Activated naive CD8-positive, alpha-beta T cell (primary cell): Measurements from ENCODE around the gene LENG1.
A peak's percentile ranks its signal among the peaks of the same experiment; 100 is the strongest.
"Not testable (repeated sequence)": the region's sequence is repeated elsewhere in the genome, so short reads cannot be mapped to it uniquely, and the experiment has no call there.

Source experiments
- H3K27ac Mint-ChIP-seq: one replicate; pipeline ENCODE4 v1.8.0; 2021; ENCODE audit warnings: mixed read lengths
- H3K27me3 Mint-ChIP-seq: one replicate; pipeline ENCODE4 v1.8.0; 2021; ENCODE audit warnings: mixed read lengths
- H3K36me3 Mint-ChIP-seq: one replicate; pipeline ENCODE4 v1.8.0; 2021; ENCODE audit warnings: mixed read lengths
- H3K4me1 Mint-ChIP-seq: one replicate; pipeline ENCODE4 v1.8.0; 2021; ENCODE audit warnings: low read depth, mixed read lengths
- H3K4me3 Mint-ChIP-seq: one replicate; pipeline ENCODE4 v1.8.0; 2021; ENCODE audit warnings: mild to moderate bottlenecking, mixed read lengths
- H3K9me3 Mint-ChIP-seq: one replicate; pipeline ENCODE4 v1.8.0; 2021; ENCODE audit warnings: low read depth, mixed read lengths

The LENG1 gene

GRCh38 chr19:54194463-54194862 lies 34.9 kb upstream of the LENG1 start:
- H3K27me3 Mint-ChIP-seq, H3K27ac Mint-ChIP-seq, H3K4me3 Mint-ChIP-seq, H3K36me3 Mint-ChIP-seq, H3K9me3 Mint-ChIP-seq: not testable (repeated sequence)
- H3K4me1 Mint-ChIP-seq = peaks cover 28% of the 10 kb centered on the region

- Mint-ChIP-seq H3K36me3 (no peaks in the 10 kb centered on the region), H3K27me3 (no peaks in the 10 kb centered on the region), H3K27ac (peak overlapping the region; percentile 72), H3K4me1 (peaks cover 26% of the 10 kb centered on the region), H3K9me3 (no peaks in the 10 kb centered on the region), H3K4me3 (peak overlapping the region; percentile 52)
These were observed 33.5 kb upstream of the LENG1 start for GRCh38 chr19:54193011-54193410.

- H3K9me3 Mint-ChIP-seq = no peaks in the 10 kb centered on the region
- H3K27ac Mint-ChIP-seq = peak overlapping the region; percentile 83
- no peaks in the 10 kb centered on the region for H3K27me3 Mint-ChIP-seq
- peak overlapping the region; percentile 89 for H3K4me3 Mint-ChIP-seq
- H3K36me3 Mint-ChIP-seq = no peaks in the 10 kb centered on the region
- peaks cover 36% of the 10 kb centered on the region for H3K4me1 Mint-ChIP-seq
These were observed 32.4 kb upstream of the LENG1 start for GRCh38 chr19:54191811-54192453.

- Mint-ChIP-seq H3K9me3 (no peaks in the 10 kb centered on the region), H3K4me3 (peak within 1 kb of the TSS; percentile 93), H3K4me1 (peaks cover 37% of the 10 kb centered on the region), H3K27me3 (no peaks in the 10 kb centered on the region), H3K36me3 (no peaks in the 10 kb centered on the region), H3K27ac (peak within 1 kb of the TSS; percentile 100)
These were observed 31.7 kb upstream of the LENG1 start, which contains the start of gene TSEN34 for GRCh38 chr19:54191011-54191810. Gene TSEN34 (plus strand): TSS chr19:54191308. CDS start chr19:54191365, 57 bp downstream.

- Mint-ChIP-seq H3K27me3 (no peaks in the 10 kb centered on the region), H3K27ac (peak overlapping the region; percentile 100), H3K9me3 (no peaks in the 10 kb centered on the region), H3K4me3 (peak overlapping the region; percentile 93), H3K4me1 (peaks cover 37% of the 10 kb centered on the region), H3K36me3 (no peaks in the 10 kb centered on the region)
These were observed 31.0 kb upstream of the LENG1 start for GRCh38 chr19:54190503-54191010.

- Mint-ChIP-seq H3K27ac (peak overlapping the region; percentile 100), H3K9me3 (no peaks in the 10 kb centered on the region), H3K4me3 (peak overlapping the region; percentile 93), H3K36me3 (no peaks in the 10 kb centered on the region), H3K4me1 (peaks cover 34% of the 10 kb centered on the region), H3K27me3 (no peaks in the 10 kb centered on the region)
These were observed 30.4 kb upstream of the LENG1 start for GRCh38 chr19:54189735-54190502.

- Mint-ChIP-seq H3K27ac (peak within 1 kb of the TSS; percentile 100), H3K4me3 (peak within 1 kb of the TSS; percentile 93)
These were observed 29.7 kb upstream of the LENG1 start, which contains the start of gene MBOAT7 for GRCh38 chr19:54189145-54189734. Gene MBOAT7 (minus strand): TSS chr19:54189580. CDS start chr19:54188508, 1,072 bp downstream.

GRCh38 chr19:54188215-54188871 lies 28.8 kb upstream of the LENG1 start:
- Mint-ChIP-seq H3K9me3 (no peaks in the 10 kb centered on the region), H3K4me3 (peak overlapping the region; percentile 89), H3K27me3 (no peaks in the 10 kb centered on the region), H3K36me3 (peaks cover 2% of the 10 kb centered on the region), H3K4me1 (peaks cover 32% of the 10 kb centered on the region), H3K27ac (peak overlapping the region; percentile 72)

More at GRCh38 chr19:54189145-54189734, 29.7 kb upstream of the LENG1 start, which contains the start of gene MBOAT7:
- H3K27me3 Mint-ChIP-seq = no peaks in the 10 kb centered on the region
- H3K4me1 Mint-ChIP-seq = peaks cover 34% of the 10 kb centered on the region
- H3K9me3 Mint-ChIP-seq = no peaks in the 10 kb centered on the region
- H3K36me3 Mint-ChIP-seq = no peaks in the 10 kb centered on the region

GRCh38 chr19:54186934-54187381 lies 27.4 kb upstream of the LENG1 start:
- peak overlapping the region; percentile 89 for H3K4me3 Mint-ChIP-seq
- peaks cover 20% of the 10 kb centered on the region for H3K4me1 Mint-ChIP-seq
- H3K9me3 Mint-ChIP-seq = no peaks in the 10 kb centered on the region
- H3K27me3 Mint-ChIP-seq = no peaks in the 10 kb centered on the region
- peak overlapping the region; percentile 76 for H3K27ac Mint-ChIP-seq
- peaks cover 2% of the 10 kb centered on the region for H3K36me3 Mint-ChIP-seq

- Mint-ChIP-seq H3K9me3 (no peaks in the 10 kb centered on the region), H3K4me3 (peak overlapping the region; percentile 23), H3K27me3 (no peaks in the 10 kb centered on the region), H3K4me1 (peaks cover 15% of the 10 kb centered on the region), H3K27ac (no peak overlapping the region), H3K36me3 (peaks cover 2% of the 10 kb centered on the region)
These were observed 26.8 kb upstream of the LENG1 start for GRCh38 chr19:54186351-54186750.

GRCh38 chr19:54183431-54183830 lies 23.9 kb upstream of the LENG1 start:
- H3K4me1 Mint-ChIP-seq = peaks cover 13% of the 10 kb centered on the region
- no peaks in the 10 kb centered on the region for H3K27me3 Mint-ChIP-seq
- H3K9me3 Mint-ChIP-seq = no peaks in the 10 kb centered on the region
- H3K27ac Mint-ChIP-seq = no peak overlapping the region
- H3K36me3 Mint-ChIP-seq = peaks cover 2% of the 10 kb centered on the region
- H3K4me3 Mint-ChIP-seq = no peak overlapping the region

- not testable (repeated sequence) for H3K27ac Mint-ChIP-seq, H3K9me3 Mint-ChIP-seq, H3K36me3 Mint-ChIP-seq, H3K4me3 Mint-ChIP-seq, H3K4me1 Mint-ChIP-seq, H3K27me3 Mint-ChIP-seq
These were observed 22.4 kb upstream of the LENG1 start for GRCh38 chr19:54181894-54182293.

GRCh38 chr19:54180691-54181091 lies 21.2 kb upstream of the LENG1 start:
- Mint-ChIP-seq H3K9me3 (no peaks in the 10 kb centered on the region), H3K36me3 (peaks cover 6% of the 10 kb centered on the region), H3K4me1 (no peaks in the 10 kb centered on the region), H3K4me3 (no peak overlapping the region), H3K27ac (no peak overlapping the region), H3K27me3 (no peaks in the 10 kb centered on the region)

- Mint-ChIP-seq H3K4me3 (no peak overlapping the region), H3K4me1 (no peaks in the 10 kb centered on the region), H3K9me3 (no peaks in the 10 kb centered on the region), H3K27me3 (no peaks in the 10 kb centered on the region), H3K36me3 (peaks cover 6% of the 10 kb centered on the region), H3K27ac (no peak overlapping the region)
These were observed 20.5 kb upstream of the LENG1 start for GRCh38 chr19:54179921-54180461.
